MV-4-11 (cell line): ENCODE measurements around the gene EPOP.

ENCODE experiments used
- DNase-seq: peaks from one replicate; lab custom pipeline; 2025; lab: John Stamatoyannopoulos, UW

EPOP gene

GRCh38 chr17:38705803-38706504 is 31.2 kb upstream of the EPOP start:
- no peak for DNase-seq

GRCh38 chr17:38705523-38705802 is 30.7 kb upstream of the EPOP start:
- no peak for DNase-seq

- peak; percentile 49 for DNase-seq
These were observed 30.1 kb upstream of the EPOP start, which contains the start of gene MLLT6 for GRCh38 chr17:38704606-38705522. Gene MLLT6, plus strand, starts transcription at chr17:38705273. Its CDS starts 360 bp downstream, at chr17:38705633.

- DNase-seq = peak; percentile 29
These were observed 29.2 kb upstream of the EPOP start for GRCh38 chr17:38703742-38704605.

GRCh38 chr17:38702916-38703741 is 28.4 kb upstream of the EPOP start:
- peak; percentile 43 for DNase-seq

GRCh38 chr17:38702166-38702915 is 27.6 kb upstream of the EPOP start:
- peak; percentile 73 for DNase-seq

- peak; percentile 29 for DNase-seq
These were observed 26.9 kb upstream of the EPOP start for GRCh38 chr17:38701504-38702165.

GRCh38 chr17:38698760-38699159 is 24.0 kb upstream of the EPOP start:
- DNase-seq = no peak

GRCh38 chr17:38697061-38697820 is 22.5 kb upstream of the EPOP start:
- no peak for DNase-seq

- DNase-seq = no peak
These were observed 19.1 kb upstream of the EPOP start for GRCh38 chr17:38693700-38694329.

- no peak for DNase-seq
These were observed 16.4 kb upstream of the EPOP start for GRCh38 chr17:38691154-38691553.

GRCh38 chr17:38690386-38690785 is 15.6 kb upstream of the EPOP start:
- no peak for DNase-seq

GRCh38 chr17:38687286-38687685 is 12.5 kb upstream of the EPOP start:
- DNase-seq = no peak

GRCh38 chr17:38685491-38685890 is 10.7 kb upstream of the EPOP start:
- peak; percentile 69 for DNase-seq

GRCh38 chr17:38681096-38681495 is 6.3 kb upstream of the EPOP start:
- DNase-seq = no peak

- no peak for DNase-seq
These were observed 3.1 kb upstream of the EPOP start for GRCh38 chr17:38677819-38678218.

- DNase-seq = peak; percentile 75
These were observed 2.1 kb upstream of the EPOP start for GRCh38 chr17:38676706-38677504.
